DND-41 (cell line): Measurements from ENCODE around the gene ZC2HC1B.
"Not testable (repeated sequence)": the region's sequence is repeated elsewhere in the genome, so short reads cannot be mapped to it uniquely, and the experiment has no call there.

Experiments
- ATAC-seq: fragments of 200-7000 bp; cut with Tn5 transposase; 3 replicates; pipeline ENCODE4 v1.9.1; 2021; ENCODE audit warnings: low read depth; ENCODE audit not compliant: insufficient read depth
- DNase-seq: peaks from one replicate; pipeline ENCODE4 v3.0.0-alpha.2; 2020
- H2AFZ ChIP-seq: 2 replicates; pipeline ENCODE4 v1.6.0; 2012; ENCODE audit warnings: low read depth, low read length
- H3K27ac ChIP-seq: 2 replicates; pipeline ENCODE4 v1.5.1; 2012; ENCODE audit warnings: low read length, inconsistent platforms
- H3K27me3 ChIP-seq: fragments of 200-600 bp; sonication (generic); 2 replicates; pipeline ENCODE4 v1.6.0; 2012; ENCODE audit warnings: low read length, mild to moderate bottlenecking, inconsistent platforms; ENCODE audit not compliant: insufficient read depth, poor library complexity
- H3K36me3 ChIP-seq: 2 replicates; pipeline ENCODE4 v1.5.1; 2012; ENCODE audit warnings: low read length, inconsistent platforms; ENCODE audit not compliant: insufficient read depth
- H3K4me1 ChIP-seq: 2 replicates; pipeline ENCODE4 v1.5.1; 2012; ENCODE audit warnings: mild to moderate bottlenecking, low read length; ENCODE audit not compliant: insufficient read depth
- H3K4me2 ChIP-seq: 2 replicates; pipeline ENCODE4 v1.6.0; 2012; ENCODE audit warnings: mild to moderate bottlenecking, moderate library complexity, low read length, inconsistent platforms; ENCODE audit not compliant: insufficient read depth
- H3K4me3 ChIP-seq, 2 experiments: fragments of 200-600 bp in 1 of 2; shearing (Covaris generic) in 1 of 2; 2 replicates each; pipeline ENCODE4 v1.5.1; 2012 to 2016; ENCODE audit warnings: inconsistent platforms in 2 of 2, low read length in 2 of 2, mild to moderate bottlenecking in 2 of 2, low read depth in 1 of 2, moderate library complexity in 1 of 2
- H3K79me2 ChIP-seq: 2 replicates; pipeline ENCODE4 v1.6.0; 2012; ENCODE audit warnings: low read length, inconsistent platforms; ENCODE audit not compliant: insufficient read depth
- H3K9ac ChIP-seq: 2 replicates; pipeline ENCODE4 v1.6.0; 2012; ENCODE audit warnings: low read depth, mild to moderate bottlenecking, inconsistent platforms, low read length, moderate library complexity
- H3K9me3 ChIP-seq: 2 replicates; pipeline ENCODE4 v1.5.1; 2012; ENCODE audit warnings: low read length, moderate library complexity, mild to moderate bottlenecking, inconsistent platforms; ENCODE audit not compliant: insufficient read depth, severe bottlenecking
- H4K20me1 ChIP-seq: 2 replicates; pipeline ENCODE4 v1.6.0; 2012; ENCODE audit warnings: low read length; ENCODE audit not compliant: insufficient read depth
- CTCF ChIP-seq: IDR thresholded peaks from 2 replicates; pipeline ENCODE4 v1.5.1; 2012; ENCODE audit warnings: borderline replicate concordance, low read length, moderate library complexity, mild to moderate bottlenecking; ENCODE audit not compliant: poor library complexity, severe bottlenecking; ENCODE audit errors: extremely low read depth
- EZH2 ChIP-seq: IDR thresholded peaks from 3 replicates; pipeline ENCODE4 v1.6.1; 2012; ENCODE audit warnings: borderline replicate concordance, low read depth, mild to moderate bottlenecking, moderate library complexity, low read length, inconsistent platforms; ENCODE audit not compliant: severe bottlenecking

ZC2HC1B gene

GRCh38 chr6:143859891-143860660 lies 4.2 kb upstream of the ZC2HC1B start:
- no peak for ATAC-seq
- Histone ChIP-seq H3K4me2 (no peak overlapping the region), H3K79me2 (peaks cover 6% of the 10 kb centered on the region; the same call in 1 of the 2 replicates), H2AFZ (no peak overlapping the region), H3K4me1 (no peaks in the 10 kb centered on the region), H3K27ac (no peak overlapping the region), H3K36me3 (peaks cover 100% of the 10 kb centered on the region), H3K9ac (no peak overlapping the region), H3K27me3 (no peaks in the 10 kb centered on the region), H3K4me3 (no peak overlapping the region), H4K20me1 (no peaks in the 10 kb centered on the region; the same call in 1 of the 2 replicates), H3K9me3 (no peaks in the 10 kb centered on the region)
- TF ChIP-seq CTCF (no peak), EZH2 (no peak)
- no peak for DNase-seq

- H4K20me1 ChIP-seq: no peaks in the 10 kb centered on the region
- H3K4me3 ChIP-seq: no peak overlapping the region
- ATAC-seq (no peak), DNase-seq (no peak)
- H3K9me3 ChIP-seq: no peaks in the 10 kb centered on the region
- no peak overlapping the region for H3K9ac ChIP-seq
- H3K27ac ChIP-seq: no peak overlapping the region
- H3K27me3 ChIP-seq: no peaks in the 10 kb centered on the region
- H3K4me2 ChIP-seq: no peak overlapping the region
- no peaks in the 10 kb centered on the region for H3K79me2 ChIP-seq
- peaks cover 72% of the 10 kb centered on the region for H3K36me3 ChIP-seq
- TF ChIP-seq EZH2 (no peak), CTCF (no peak)
- no peaks in the 10 kb centered on the region for H3K4me1 ChIP-seq
- no peak overlapping the region for H2AFZ ChIP-seq
These were observed 503 bp upstream of the ZC2HC1B start for GRCh38 chr6:143863771-143864170.

- no peaks in the 10 kb centered on the region for H3K27me3 ChIP-seq
- no peak overlapping the region for H2AFZ ChIP-seq
- H3K9ac ChIP-seq: no peak overlapping the region
- H4K20me1 ChIP-seq: no peaks in the 10 kb centered on the region
- H3K4me3 ChIP-seq: no peak overlapping the region
- H3K27ac ChIP-seq: no peak overlapping the region
- H3K4me2 ChIP-seq: no peak overlapping the region
- DNase-seq: no peak
- H3K9me3 ChIP-seq: no peaks in the 10 kb centered on the region
- ATAC-seq: no peak
- H3K79me2 ChIP-seq: no peaks in the 10 kb centered on the region
- TF ChIP-seq EZH2: no peak
- no peak for TF ChIP-seq CTCF
- H3K4me1 ChIP-seq: no peaks in the 10 kb centered on the region
- H3K36me3 ChIP-seq: peaks cover 37% of the 10 kb centered on the region
These were observed 3.0 kb downstream of the ZC2HC1B start for GRCh38 chr6:143867236-143867635.

- H3K4me2 ChIP-seq, H3K4me3 ChIP-seq, ATAC-seq, H3K9me3 ChIP-seq, H3K27ac ChIP-seq, H2AFZ ChIP-seq, DNase-seq, H3K79me2 ChIP-seq, H3K4me1 ChIP-seq, H4K20me1 ChIP-seq, H3K9ac ChIP-seq, H3K27me3 ChIP-seq: not testable (repeated sequence)
- H3K36me3 ChIP-seq: peaks cover 22% of the 10 kb centered on the region; the same call in 1 of the 2 replicates
These were observed 4.5 kb downstream of the ZC2HC1B start for GRCh38 chr6:143868808-143869207.

GRCh38 chr6:143871202-143871730 lies 7.0 kb downstream of the ZC2HC1B start:
- H3K9ac ChIP-seq, H3K4me3 ChIP-seq, H3K4me1 ChIP-seq, H3K4me2 ChIP-seq, H2AFZ ChIP-seq, H3K27ac ChIP-seq, DNase-seq, H3K36me3 ChIP-seq, H4K20me1 ChIP-seq, ATAC-seq, H3K79me2 ChIP-seq, H3K27me3 ChIP-seq, H3K9me3 ChIP-seq: not testable (repeated sequence)
